Measurements from ENCODE around the gene SLC7A8.

SLC7A8 gene

DNA sequence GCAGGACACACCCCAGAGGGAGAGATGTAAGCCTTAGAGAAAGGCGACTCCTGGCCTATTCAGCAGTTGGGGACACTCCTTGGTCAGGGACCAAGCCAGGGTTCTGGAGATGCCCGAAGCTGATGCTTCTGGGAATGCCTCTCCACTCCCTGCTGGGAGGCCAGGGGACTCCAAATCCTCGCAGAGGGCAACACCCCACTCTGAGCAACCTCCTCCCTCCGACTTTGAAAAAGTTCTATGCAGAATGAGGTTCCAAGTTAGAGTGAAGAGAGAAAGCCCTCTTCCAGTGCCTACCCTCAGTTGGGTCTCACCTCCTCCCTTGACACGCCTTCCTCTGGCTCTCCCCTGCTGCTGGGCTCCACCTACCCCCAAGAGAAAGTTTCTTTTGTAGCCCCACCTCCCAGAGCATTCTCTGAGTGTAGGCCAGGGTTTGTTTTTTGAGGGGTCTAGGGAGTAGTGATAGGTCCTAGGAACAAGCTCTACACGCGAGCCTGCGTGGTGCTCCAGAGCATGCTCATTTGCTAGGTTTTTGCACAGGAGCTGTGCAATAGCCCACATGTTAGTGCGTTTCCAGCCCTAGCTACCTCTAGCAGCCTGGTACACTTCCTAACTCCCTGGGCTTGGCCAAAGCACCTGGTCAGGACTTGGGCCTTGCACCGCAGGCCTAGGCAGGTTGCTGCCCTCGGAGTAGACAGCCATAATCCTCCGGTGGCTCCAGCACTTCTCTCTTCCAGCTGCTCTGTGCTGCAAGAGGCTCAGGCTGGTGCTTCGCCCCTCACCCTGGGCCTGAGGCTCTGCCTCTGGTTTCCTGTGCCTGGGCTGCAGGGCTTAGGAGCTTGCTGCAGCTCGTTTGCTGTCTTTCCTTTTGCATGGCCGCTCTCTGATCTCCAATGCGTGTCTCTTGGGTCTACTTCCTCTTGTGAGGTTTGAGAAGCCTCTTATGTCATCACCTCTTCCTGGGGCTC, 63.8 kb downstream of the SLC7A8 start:
- no peak for DNase-seq (ENCODE audit: low read depth)
- peaks cover 31% of the 10 kb centered on the region for H3K4me1 ChIP-seq (ENCODE audit: control insufficient read depth, insufficient read depth, low read length)

DNA sequence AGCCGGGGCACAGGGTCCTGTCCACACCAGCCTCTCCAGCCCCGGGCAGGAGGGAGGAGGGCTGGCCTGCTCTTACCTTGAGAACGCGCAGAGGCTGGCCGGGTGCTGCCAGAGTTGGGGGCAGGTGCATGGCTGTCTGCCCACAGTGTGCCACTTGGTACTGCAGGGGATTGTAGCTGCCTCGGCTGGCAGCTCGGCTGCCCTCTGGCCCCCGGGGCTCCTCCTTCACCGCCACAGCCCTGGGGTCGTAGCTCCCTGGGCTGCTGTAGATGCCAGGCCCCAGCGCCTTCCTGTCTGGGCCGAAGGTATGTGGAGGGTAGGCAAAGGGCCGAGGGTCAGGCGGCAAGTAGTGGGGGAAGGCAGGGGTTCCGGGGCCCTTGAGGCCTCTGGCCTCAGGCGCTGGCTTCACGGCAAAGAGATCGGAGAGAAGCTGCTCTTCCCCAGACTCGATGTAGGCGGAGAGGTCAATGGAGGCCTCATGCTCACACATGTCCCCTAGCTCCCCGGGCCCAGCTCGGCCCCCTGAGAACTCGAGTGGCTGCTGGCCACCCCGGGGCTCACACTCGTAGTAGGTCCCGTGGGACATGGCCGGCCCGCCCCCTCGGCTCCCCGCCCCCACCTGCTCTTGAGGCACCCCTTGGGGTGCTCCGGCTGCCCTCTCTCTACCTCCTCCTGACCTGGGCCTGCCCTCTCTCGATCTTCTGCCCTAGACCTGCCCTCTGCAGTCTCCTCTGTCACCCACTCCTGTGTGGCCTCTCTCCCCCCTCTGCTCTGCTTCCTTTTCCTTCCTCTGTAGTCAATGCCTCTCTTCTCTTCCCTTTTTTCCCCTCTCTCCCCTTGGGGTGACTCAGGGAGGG, 64.7 kb downstream of the SLC7A8 start, which contains the start of gene CEBPE:
Gene CEBPE, minus strand, starts transcription at position 750 of the 857 bp plus-strand sequence. Its CDS starts 164 bp downstream, at position 586.
- DNase-seq (ENCODE audit: low read depth), result no peak
- Histone ChIP-seq H3K9ac (ENCODE audit: low read length) (no peak within 1 kb of the TSS), H3K9me3 (ENCODE audit: control insufficient read depth, low read length) (no peaks in the 10 kb centered on the region), H3K4me1 (ENCODE audit: control insufficient read depth, insufficient read depth, low read length) (peaks cover 31% of the 10 kb centered on the region), H3K4me3 (ENCODE audit: low read length) (no peak within 1 kb of the TSS), H3K36me3 (ENCODE audit: control insufficient read depth, insufficient read depth, low read length, severe bottlenecking) (no peaks in the 10 kb centered on the region), H3K27me3 (replicated peaks; ENCODE audit: control insufficient read depth, insufficient read depth, low read length) (no peaks in the 10 kb centered on the region)

More for the DNA sequence above, 63.8 kb downstream of the SLC7A8 start:
- Histone ChIP-seq H3K36me3 (ENCODE audit: control insufficient read depth, insufficient read depth, low read length, severe bottlenecking) (no peaks in the 10 kb centered on the region), H3K9me3 (ENCODE audit: control insufficient read depth, low read length) (no peaks in the 10 kb centered on the region), H3K4me3 (ENCODE audit: low read length) (no peak overlapping the region), H3K27me3 (replicated peaks; ENCODE audit: control insufficient read depth, insufficient read depth, low read length) (no peaks in the 10 kb centered on the region), H3K9ac (ENCODE audit: low read length) (no peak overlapping the region)

DNA sequence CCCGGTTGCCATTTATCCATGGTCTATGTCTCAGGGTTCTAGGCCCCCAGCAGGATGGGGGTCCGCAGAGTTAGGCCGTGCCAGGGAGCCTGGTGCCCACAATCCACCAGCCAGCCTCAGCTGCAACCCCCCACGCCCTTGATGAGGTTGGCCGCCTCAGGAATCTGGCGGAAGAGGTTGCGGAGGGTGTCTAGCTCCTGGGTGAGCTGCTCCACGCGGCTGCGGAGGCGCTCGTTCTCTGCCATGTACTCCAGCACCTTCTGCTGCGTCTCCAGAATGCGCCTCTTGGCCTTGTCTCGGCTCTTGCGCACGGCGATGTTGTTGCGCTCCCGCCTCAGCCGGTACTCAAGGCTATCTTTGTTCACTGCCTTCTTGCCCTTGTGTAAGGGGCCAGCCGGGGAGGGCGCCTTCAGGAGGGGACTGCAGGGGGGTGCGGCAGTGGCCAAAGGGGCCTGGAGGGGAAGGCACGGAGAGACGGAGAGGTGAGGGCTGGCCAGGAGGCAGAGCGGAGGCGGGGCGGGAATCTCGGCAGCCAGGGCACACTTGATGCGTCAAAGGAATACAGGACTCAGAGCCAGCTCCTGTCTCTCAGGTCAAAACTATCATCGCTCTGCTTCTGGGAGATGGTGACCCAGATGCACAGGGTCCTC, 66.0 kb downstream of the SLC7A8 start:
- Histone ChIP-seq H3K9me3 (ENCODE audit: control insufficient read depth, low read length) (no peaks in the 10 kb centered on the region), H3K9ac (ENCODE audit: low read length) (no peak overlapping the region), H3K27me3 (replicated peaks; ENCODE audit: control insufficient read depth, insufficient read depth, low read length) (no peaks in the 10 kb centered on the region), H3K4me1 (ENCODE audit: control insufficient read depth, insufficient read depth, low read length) (peaks cover 37% of the 10 kb centered on the region), H3K4me3 (ENCODE audit: low read length) (no peak overlapping the region), H3K36me3 (ENCODE audit: control insufficient read depth, insufficient read depth, low read length, severe bottlenecking) (no peaks in the 10 kb centered on the region)
- DNase-seq (ENCODE audit: low read depth), result no peak

DNA sequence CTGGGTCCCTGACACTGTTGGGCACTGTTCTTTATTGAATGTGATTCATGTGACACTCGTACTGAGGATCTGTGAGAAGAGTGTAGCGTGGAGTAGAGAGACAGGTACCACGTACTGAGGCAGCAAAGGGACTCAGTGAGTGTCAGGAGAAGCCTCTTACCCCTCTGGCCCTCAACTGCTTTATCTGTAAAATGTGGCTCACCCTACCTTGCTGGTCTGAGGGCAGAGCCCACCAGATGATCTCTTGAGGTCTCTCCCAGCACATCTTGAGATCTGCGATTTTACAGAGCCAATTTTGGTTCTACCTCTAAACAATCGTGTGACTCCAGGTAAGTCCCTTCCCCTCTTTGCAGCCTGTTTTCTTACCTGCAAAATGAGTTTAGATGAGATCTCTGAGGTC, 67.5 kb downstream of the SLC7A8 start:
- H3K4me1 ChIP-seq (ENCODE audit: control insufficient read depth, insufficient read depth, low read length), result peaks cover 32% of the 10 kb centered on the region
- H3K9ac ChIP-seq (ENCODE audit: low read length), result no peak overlapping the region
- no peak for DNase-seq (ENCODE audit: low read depth)
- no peaks in the 10 kb centered on the region for H3K27me3 ChIP-seq (replicated peaks; ENCODE audit: control insufficient read depth, insufficient read depth, low read length)
- no peaks in the 10 kb centered on the region for H3K36me3 ChIP-seq (ENCODE audit: control insufficient read depth, insufficient read depth, low read length, severe bottlenecking)
- no peaks in the 10 kb centered on the region for H3K9me3 ChIP-seq (ENCODE audit: control insufficient read depth, low read length)
- H3K4me3 ChIP-seq (ENCODE audit: low read length), result no peak overlapping the region

DNA sequence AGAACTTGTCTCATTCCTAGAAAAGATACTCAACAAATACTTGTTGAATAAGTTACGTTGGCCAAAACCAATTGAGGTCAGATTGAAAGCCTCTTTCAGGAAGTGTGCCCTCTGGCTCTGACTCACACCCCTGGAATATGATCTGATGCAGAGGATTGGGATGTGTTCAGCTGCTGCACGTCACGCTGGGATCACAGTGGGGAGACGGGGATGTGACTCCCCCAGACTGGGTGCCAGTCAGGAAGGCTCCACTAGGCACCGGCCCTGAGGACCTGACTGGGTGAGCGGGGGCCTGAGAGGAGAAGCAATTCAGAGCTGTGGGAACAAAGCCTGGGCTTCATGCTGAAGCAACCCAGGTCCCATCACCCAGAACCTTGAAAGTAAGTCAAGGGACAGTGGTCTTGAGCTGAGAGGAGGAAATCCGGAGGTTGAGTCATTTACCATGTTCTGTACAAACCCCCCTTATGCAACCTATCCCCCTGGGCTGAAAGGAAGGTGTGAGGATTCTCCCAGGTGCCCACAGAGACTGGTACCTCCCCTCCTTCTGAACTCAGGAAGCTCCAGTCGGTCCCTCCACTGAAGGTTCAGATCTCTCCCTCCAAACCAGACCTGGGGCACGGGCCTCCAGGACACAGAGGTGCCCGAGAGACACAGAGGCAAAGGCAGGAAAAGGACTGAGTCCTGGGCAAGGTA, 68.3 kb downstream of the SLC7A8 start:
- no peaks in the 10 kb centered on the region for H3K27me3 ChIP-seq (replicated peaks; ENCODE audit: control insufficient read depth, insufficient read depth, low read length)
- DNase-seq (ENCODE audit: low read depth), result peak; percentile 89
- H3K9ac ChIP-seq (ENCODE audit: low read length), result no peak overlapping the region
- no peaks in the 10 kb centered on the region for H3K9me3 ChIP-seq (ENCODE audit: control insufficient read depth, low read length)
- H3K36me3 ChIP-seq (ENCODE audit: control insufficient read depth, insufficient read depth, low read length, severe bottlenecking), result no peaks in the 10 kb centered on the region
- H3K4me3 ChIP-seq (ENCODE audit: low read length), result no peak overlapping the region
- H3K4me1 ChIP-seq (ENCODE audit: control insufficient read depth, insufficient read depth, low read length), result peaks cover 32% of the 10 kb centered on the region

DNA sequence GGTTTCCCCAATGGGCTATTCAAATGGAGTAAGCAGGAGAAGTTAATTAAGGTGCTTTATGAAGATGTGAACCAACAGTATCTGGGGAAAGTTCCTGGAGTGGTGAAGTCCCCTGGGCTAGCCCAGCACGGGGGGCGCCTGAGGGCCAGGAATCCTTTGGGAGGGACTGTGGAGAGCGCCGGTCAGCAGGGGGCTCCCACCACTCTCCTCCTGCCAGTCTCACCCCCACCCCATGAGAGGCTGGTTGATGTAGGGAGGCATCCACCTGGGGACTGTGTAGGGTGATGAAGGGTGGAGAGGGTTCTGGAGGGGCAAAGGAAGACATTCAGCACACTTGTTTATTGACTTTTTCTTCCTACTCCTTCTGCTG, 68.8 kb downstream of the SLC7A8 start:
- no peaks in the 10 kb centered on the region for H3K36me3 ChIP-seq (ENCODE audit: control insufficient read depth, insufficient read depth, low read length, severe bottlenecking)
- no peak for DNase-seq (ENCODE audit: low read depth)
- no peak overlapping the region for H3K9ac ChIP-seq (ENCODE audit: low read length)
- no peaks in the 10 kb centered on the region for H3K9me3 ChIP-seq (ENCODE audit: control insufficient read depth, low read length)
- H3K4me1 ChIP-seq (ENCODE audit: control insufficient read depth, insufficient read depth, low read length), result peaks cover 32% of the 10 kb centered on the region
- H3K4me3 ChIP-seq (ENCODE audit: low read length), result peak overlapping the region; percentile 32
- no peaks in the 10 kb centered on the region for H3K27me3 ChIP-seq (replicated peaks; ENCODE audit: control insufficient read depth, insufficient read depth, low read length)

DNA sequence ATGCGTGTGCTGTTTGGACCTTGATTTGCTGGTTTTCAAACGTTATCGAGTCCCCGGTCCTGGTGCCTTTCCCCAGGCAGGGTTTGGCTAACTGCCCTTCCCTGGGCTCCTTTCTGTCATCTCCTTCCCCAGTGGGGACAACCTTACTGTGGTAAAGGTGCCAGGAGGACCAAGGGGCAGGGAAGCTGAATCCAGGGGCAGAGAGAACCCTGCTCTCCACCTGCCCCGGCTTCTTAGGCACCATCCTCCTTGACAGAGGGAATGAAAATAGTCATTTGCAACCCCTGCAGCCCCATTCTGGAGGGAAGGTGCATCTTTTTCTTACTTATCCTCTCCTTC, 69.4 kb downstream of the SLC7A8 start:
- Histone ChIP-seq H3K4me1 (ENCODE audit: control insufficient read depth, insufficient read depth, low read length) (peaks cover 32% of the 10 kb centered on the region), H3K27me3 (replicated peaks; ENCODE audit: control insufficient read depth, insufficient read depth, low read length) (no peaks in the 10 kb centered on the region), H3K9ac (ENCODE audit: low read length) (peak overlapping the region; percentile 22), H3K9me3 (ENCODE audit: control insufficient read depth, low read length) (no peaks in the 10 kb centered on the region), H3K36me3 (ENCODE audit: control insufficient read depth, insufficient read depth, low read length, severe bottlenecking) (no peaks in the 10 kb centered on the region), H3K4me3 (ENCODE audit: low read length) (peak overlapping the region; percentile 32)
- no peak for DNase-seq (ENCODE audit: low read depth)

DNA sequence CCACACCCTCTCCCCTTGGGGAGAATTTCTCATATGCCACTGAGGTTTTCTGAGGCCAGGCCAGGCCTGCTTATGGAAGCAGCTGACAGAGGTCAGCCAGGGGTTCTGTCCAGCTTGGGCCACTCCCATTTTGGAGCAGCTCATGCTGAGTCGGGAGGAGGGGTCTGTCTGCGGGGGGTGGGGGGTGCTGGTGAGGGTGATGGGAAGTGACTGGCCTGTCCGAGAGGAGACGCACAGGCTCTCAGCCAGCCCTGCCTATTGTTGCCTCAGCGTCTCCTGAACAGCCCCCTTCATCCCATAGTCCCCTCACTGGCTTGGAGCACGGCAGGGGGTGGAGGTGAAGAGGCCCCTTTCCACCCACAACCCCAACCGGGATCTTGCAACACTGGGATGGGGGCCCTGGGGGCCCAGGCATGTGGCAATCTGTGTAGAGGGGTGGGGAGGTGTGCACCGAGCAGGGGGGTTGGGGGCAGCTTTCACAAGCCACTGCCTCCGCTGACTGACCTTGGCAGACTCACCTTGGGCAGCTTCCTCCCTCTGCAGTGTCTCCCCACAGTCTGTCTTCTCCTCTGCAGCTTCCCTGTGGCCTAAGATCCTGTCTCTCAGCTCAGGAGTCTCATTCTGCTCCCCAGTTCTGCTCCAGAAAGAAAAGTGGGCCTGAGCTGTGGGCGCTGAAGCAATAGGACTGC, 69.9 kb downstream of the SLC7A8 start:
- H3K4me3 ChIP-seq (ENCODE audit: low read length), result no peak overlapping the region
- peak; percentile 32 for DNase-seq (ENCODE audit: low read depth)
- no peaks in the 10 kb centered on the region for H3K27me3 ChIP-seq (replicated peaks; ENCODE audit: control insufficient read depth, insufficient read depth, low read length)

DNA sequence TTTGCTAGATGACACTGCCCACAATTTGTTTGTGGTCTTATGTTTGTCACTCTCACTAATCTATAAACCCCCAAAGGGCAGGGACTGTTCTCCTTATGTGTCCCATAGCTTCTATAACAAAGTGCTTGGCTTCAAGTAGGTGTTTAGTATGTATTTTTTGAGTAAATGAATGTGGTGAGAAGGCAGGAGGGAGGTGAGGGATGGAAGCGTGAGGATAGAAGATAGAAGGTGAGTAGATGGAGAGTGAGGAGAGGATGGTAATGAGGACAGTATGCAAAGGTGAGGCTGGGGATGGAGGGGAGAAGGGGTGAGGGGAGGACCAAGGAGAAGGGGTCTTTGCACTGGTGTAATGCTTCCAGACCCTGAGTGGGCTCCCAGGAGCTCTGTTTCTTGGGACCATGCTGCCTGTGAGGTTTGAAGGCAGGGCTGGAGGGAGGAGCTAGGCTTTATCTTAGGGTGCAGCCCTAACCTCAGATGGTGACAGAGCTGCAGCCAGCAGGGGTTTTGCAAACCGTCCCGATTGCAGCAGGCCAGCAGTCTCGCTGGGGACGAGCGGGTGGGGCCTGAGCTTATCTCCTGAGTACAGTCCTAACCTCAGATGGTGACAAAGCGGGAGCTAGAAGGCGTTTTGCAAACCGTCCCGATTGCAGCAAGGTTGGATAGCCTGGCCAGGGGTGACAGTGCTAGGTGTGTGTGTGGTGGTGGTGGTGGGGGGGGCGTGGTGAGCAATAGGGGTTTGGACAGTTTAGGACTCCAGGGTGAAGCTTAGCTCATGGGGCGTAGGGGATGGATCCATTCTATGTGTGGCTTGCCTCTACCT, 70.9 kb downstream of the SLC7A8 start:
- Histone ChIP-seq H3K4me1 (ENCODE audit: control insufficient read depth, insufficient read depth, low read length) (peaks cover 32% of the 10 kb centered on the region), H3K27me3 (replicated peaks; ENCODE audit: control insufficient read depth, insufficient read depth, low read length) (no peaks in the 10 kb centered on the region), H3K9ac (ENCODE audit: low read length) (peak overlapping the region; percentile 22), H3K4me3 (ENCODE audit: low read length) (no peak overlapping the region), H3K36me3 (ENCODE audit: control insufficient read depth, insufficient read depth, low read length, severe bottlenecking) (no peaks in the 10 kb centered on the region), H3K9me3 (ENCODE audit: control insufficient read depth, low read length) (no peaks in the 10 kb centered on the region)
- DNase-seq (ENCODE audit: low read depth), result no peak

More for the DNA sequence above, 69.9 kb downstream of the SLC7A8 start:
- Histone ChIP-seq H3K9me3 (ENCODE audit: control insufficient read depth, low read length) (no peaks in the 10 kb centered on the region), H3K9ac (ENCODE audit: low read length) (peak overlapping the region; percentile 22), H3K4me1 (ENCODE audit: control insufficient read depth, insufficient read depth, low read length) (peaks cover 32% of the 10 kb centered on the region), H3K36me3 (ENCODE audit: control insufficient read depth, insufficient read depth, low read length, severe bottlenecking) (no peaks in the 10 kb centered on the region)

All from adipocyte (in vitro differentiated cells).